Endothelial cell of umbilical vein (primary cell): Measurements from ENCODE around the gene COA3. TPM values are rescaled to one million over a fixed set of nuclear protein-coding genes. Genes with fewer than 3 reads are reported as not detected.
A peak's percentile ranks its signal among the peaks of the same experiment; 100 is the strongest.

Source experiments
- BruUV-seq: library from RNA; stranded (reverse); fragments of 400-500 nt; replicated peaks from 2 replicates; lab custom pipeline; 2021; lab: Mats Ljungman, UMichigan
- CTCF ChIA-PET: fragments of 300-600, 350-600 bp; sonication (Branson Sonifier 250); formaldehyde crosslinking; loops from one replicate; lab custom pipeline; 2021; ENCODE audit warnings: antibody characterized with exemption, inconsistent platforms; lab: Charles Lee
- POLR2A ChIA-PET: fragments of 300-600, 350-600 bp; sonication (Branson Sonifier 250); formaldehyde crosslinking; loops from one replicate; lab custom pipeline; 2021; ENCODE audit warnings: antibody characterized with exemption, inconsistent platforms; lab: Charles Lee
- DNase-seq: peaks from one replicate; pipeline ENCODE4 v3.0.0-alpha.2; 2011; ENCODE audit warnings: low read depth, low spot score
- FAIRE-seq: peaks from 2 replicates; lab custom pipeline; 2011; peaks lifted over from hg19 to GRCh38; lab: Jason Lieb, UNC
- H2AFZ ChIP-seq: 2 replicates; pipeline ENCODE4 v1.6.0; 2012; ENCODE audit warnings: low read depth, low read length, control low read depth, inconsistent platforms
- H3K27ac ChIP-seq: 2 replicates; pipeline ENCODE4 v1.5.1; 2011; ENCODE audit warnings: low read depth, mild to moderate bottlenecking, control low read depth, low read length, moderate library complexity; ENCODE audit not compliant: insufficient read depth
- H3K27me3 ChIP-seq, 2 experiments: 2 replicates each; pipeline versions ENCODE4 v1.6.0 to v1.6.1; 2011; ENCODE audit warnings: low read length in 2 of 2, mixed read lengths in 1 of 2; ENCODE audit not compliant: control insufficient read depth in 2 of 2, insufficient read depth in 2 of 2
- H3K36me3 ChIP-seq, 2 experiments: 2 replicates in 1 of 2; 3 replicates in 1 of 2; pipeline ENCODE4 v1.5.1; 2011; ENCODE audit warnings: low read length in 2 of 2, mild to moderate bottlenecking in 1 of 2, moderate library complexity in 1 of 2; ENCODE audit not compliant: control insufficient read depth in 2 of 2, insufficient read depth in 2 of 2; ENCODE audit errors: extremely low read depth in 1 of 2
- H3K4me1 ChIP-seq: 3 replicates; pipeline ENCODE4 v1.5.1; 2011; ENCODE audit warnings: mild to moderate bottlenecking, low read length; ENCODE audit not compliant: control insufficient read depth, insufficient read depth; ENCODE audit errors: extremely low read depth
- H3K4me2 ChIP-seq: 2 replicates; pipeline ENCODE4 v1.6.1; 2011; ENCODE audit warnings: low read length, control low read depth, mixed read lengths; ENCODE audit not compliant: insufficient read depth
- H3K4me3 ChIP-seq, 3 experiments: fragments of 200-600 bp in 1 of 3; sonication (generic), shearing (Covaris generic) in 1 of 3; replicated peaks in 1 of 3; 2 replicates each; pipeline ENCODE4 v1.5.1; 2011 to 2016; ENCODE audit warnings: control low read depth in 3 of 3, low read length in 3 of 3, mild to moderate bottlenecking in 2 of 3, inconsistent platforms in 1 of 3, low read depth in 1 of 3, moderate library complexity in 1 of 3; ENCODE audit not compliant: insufficient read depth in 1 of 3
- H3K79me2 ChIP-seq: 2 replicates; pipeline ENCODE4 v1.6.0; 2012; ENCODE audit warnings: low read length, inconsistent platforms; ENCODE audit not compliant: control insufficient read depth, insufficient read depth
- H3K9ac ChIP-seq: replicated peaks from 2 replicates; pipeline ENCODE3; 2011; ENCODE audit warnings: low read length, control low read depth; ENCODE audit not compliant: insufficient read depth; ENCODE audit errors: extremely low read depth
- H3K9me1 ChIP-seq: replicated peaks from 3 replicates; pipeline ENCODE4 v1.6.0; 2011; ENCODE audit warnings: mild to moderate bottlenecking, low read length; ENCODE audit not compliant: control insufficient read depth, insufficient read depth; ENCODE audit errors: extremely low read depth
- H3K9me3 ChIP-seq: replicated peaks from 2 replicates; pipeline ENCODE4 v1.5.1; 2012; ENCODE audit warnings: low read length, inconsistent platforms; ENCODE audit not compliant: control insufficient read depth, insufficient read depth
- H4K20me1 ChIP-seq: replicated peaks from 2 replicates; pipeline ENCODE3; 2011; ENCODE audit warnings: mild to moderate bottlenecking, low read length; ENCODE audit not compliant: control insufficient read depth, insufficient read depth; ENCODE audit errors: extremely low read depth
- EZH2 ChIP-seq: IDR thresholded peaks from 2 replicates; pipeline ENCODE4 v1.6.1; 2012; ENCODE audit warnings: borderline replicate concordance, low read depth, mild to moderate bottlenecking, moderate library complexity, low read length, inconsistent platforms; ENCODE audit not compliant: severe bottlenecking
- FOS ChIP-seq: IDR thresholded peaks from 2 replicates; pipeline ENCODE4 v1.6.1; 2011; ENCODE audit warnings: mild to moderate bottlenecking, low read length, moderate library complexity, borderline replicate concordance; ENCODE audit not compliant: insufficient read depth
- GATA2 ChIP-seq: IDR thresholded peaks from 2 replicates; pipeline ENCODE4 v1.7.0; 2011; ENCODE audit warnings: low read depth, mild to moderate bottlenecking, moderate library complexity, mixed read lengths, low read length; ENCODE audit not compliant: insufficient read length, insufficient read depth
- JUN ChIP-seq: IDR thresholded peaks from 2 replicates; pipeline ENCODE4 v1.6.1; 2011; ENCODE audit warnings: borderline replicate concordance, low read depth; ENCODE audit not compliant: insufficient read length, insufficient read depth
- MYC ChIP-seq: IDR thresholded peaks from one replicate; pipeline ENCODE4 v1.6.1; 2011; ENCODE audit warnings: mild to moderate bottlenecking, low read depth, low read length
- POLR2A ChIP-seq: IDR thresholded peaks from 2 replicates; pipeline ENCODE4 v1.6.1; 2012; ENCODE audit warnings: low read depth, mild to moderate bottlenecking, control low read depth, low read length
- POLR2AphosphoS5 ChIP-seq: IDR thresholded peaks from 2 replicates; pipeline ENCODE4 v1.6.1; 2012; ENCODE audit warnings: low read depth, mild to moderate bottlenecking, control low read depth, low read length, moderate library complexity; ENCODE audit not compliant: insufficient read depth
- dilution Hi-C: fragments of 300-500 bp; cut with MboI; formaldehyde crosslinking; loops from one replicate; pipeline ENCODE4 v1.15.0; 2019; ENCODE audit warnings: low sequenced_read_pairs; ENCODE audit not compliant: extremely low pct_ligation_motif_present
- intact Hi-C: fragments of 100-400 bp; cut with micrococcal nuclease; formaldehyde crosslinking; loops from one replicate; pipeline ENCODE4 v1.10.0; 2022
- polyA plus RNA-seq, 4 experiments: library from polyadenylated mRNA; depleted of rRNA in 3 of 4; stranded (reverse) in 3 of 4; unstranded in 1 of 4; fragments of >200 nt; gene quantifications; 2 replicates each; pipeline versions ENCODE4 v1.2.1 to v1.2.3, GENCODE V29; 2011 to 2012; ENCODE audit warnings: missing spikeins in 1 of 4
- total RNA-seq: library from RNA; stranded (reverse); gene quantifications from 2 replicates; pipeline ENCODE4 v1.2.3, GENCODE V29; 2021
- TF ChIP-seq, protein P1 (sequence below): IDR thresholded peaks from 2 replicates; pipeline ENCODE4 v1.6.1; 2011; ENCODE audit not compliant: insufficient read depth, insufficient read length
- TF ChIP-seq, protein P2 (sequence below), 2 donors: IDR thresholded peaks; 1 replicate in 1 of 2; 2 replicates in 1 of 2; pipeline ENCODE4 v1.5.1; 2011; ENCODE audit warnings: low read length in 2 of 2, mild to moderate bottlenecking in 2 of 2, moderate library complexity in 2 of 2, control low read depth in 1 of 2, inconsistent platforms in 1 of 2, low read depth in 1 of 2; ENCODE audit not compliant: insufficient read depth in 1 of 2; ENCODE audit errors: extremely low read depth in 1 of 2

Gene COA3
- total and polyA plus RNA-seq, 2 donors (not counting 3 experiments of a cell fraction or from before 2014, with no cell fraction given): 56.6 to 126 TPM

DNA sequence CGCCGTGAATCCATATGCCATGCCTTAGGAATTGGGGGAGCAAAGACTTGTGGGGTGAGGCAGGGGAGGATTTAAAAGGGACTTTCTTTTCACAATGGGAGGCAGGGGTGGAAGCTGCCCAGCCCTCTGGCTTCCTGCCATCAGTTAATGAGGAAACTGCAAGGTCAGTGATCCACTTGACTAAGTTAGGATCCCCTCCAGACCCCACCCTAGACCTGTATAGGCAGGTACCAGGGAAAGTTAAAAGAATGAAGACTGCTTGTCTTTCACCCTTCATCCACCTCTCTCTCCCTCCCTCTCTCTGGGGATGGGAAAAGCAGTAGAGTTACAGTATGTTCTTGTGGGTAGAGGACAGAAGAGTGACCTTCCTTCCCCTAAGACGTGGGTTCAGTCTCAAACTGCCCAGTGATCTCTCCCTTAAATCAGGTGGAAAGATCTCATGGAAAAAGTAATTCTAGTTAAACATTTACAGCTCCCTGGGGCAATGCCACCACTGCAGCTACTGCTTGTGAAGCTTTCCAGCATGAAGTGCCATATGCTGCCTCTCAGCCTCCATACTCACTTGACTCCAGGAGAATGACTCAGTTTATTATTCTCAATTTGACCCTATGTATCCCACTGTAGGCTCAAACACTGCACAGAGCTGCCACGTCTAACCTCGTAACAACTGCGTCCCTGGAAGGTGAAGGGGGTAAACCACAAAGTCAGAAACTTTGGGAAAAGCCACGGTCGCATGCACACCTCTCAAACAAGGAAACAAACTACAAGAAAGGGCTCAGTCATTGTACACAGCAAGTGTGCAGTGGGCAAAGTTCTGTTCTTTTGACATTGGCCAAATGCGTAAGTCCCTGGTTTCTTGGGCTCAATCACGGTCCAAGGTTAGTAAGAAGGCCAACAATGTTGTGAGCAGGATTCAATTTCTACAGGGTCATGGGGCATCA is 1.2 kb downstream of the COA3 start:
- no peaks in the 10 kb centered on the region for H3K79me2 ChIP-seq
- CTCF ChIA-PET: interaction anchor here (2.2 to 3.2 kb wide), 3 partner anchors 23 to 34 kb away, joined by 10 to 14 read pairs (median 10); partner anchors contain the start of gene BECN1
- peaks cover 11% of the 10 kb centered on the region for H3K4me1 ChIP-seq
- DNase-seq (no peak), FAIRE-seq (no peak)
- no peaks in the 10 kb centered on the region for H4K20me1 ChIP-seq
- TF ChIP-seq, protein P1, sequence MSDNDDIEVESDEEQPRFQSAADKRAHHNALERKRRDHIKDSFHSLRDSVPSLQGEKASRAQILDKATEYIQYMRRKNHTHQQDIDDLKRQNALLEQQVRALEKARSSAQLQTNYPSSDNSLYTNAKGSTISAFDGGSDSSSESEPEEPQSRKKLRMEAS: no peak
- no peak for TF ChIP-seq MYC
- TF ChIP-seq GATA2: no peak
- no peak for TF ChIP-seq FOS
- no peak for TF ChIP-seq JUN
- TF ChIP-seq, protein P2, sequence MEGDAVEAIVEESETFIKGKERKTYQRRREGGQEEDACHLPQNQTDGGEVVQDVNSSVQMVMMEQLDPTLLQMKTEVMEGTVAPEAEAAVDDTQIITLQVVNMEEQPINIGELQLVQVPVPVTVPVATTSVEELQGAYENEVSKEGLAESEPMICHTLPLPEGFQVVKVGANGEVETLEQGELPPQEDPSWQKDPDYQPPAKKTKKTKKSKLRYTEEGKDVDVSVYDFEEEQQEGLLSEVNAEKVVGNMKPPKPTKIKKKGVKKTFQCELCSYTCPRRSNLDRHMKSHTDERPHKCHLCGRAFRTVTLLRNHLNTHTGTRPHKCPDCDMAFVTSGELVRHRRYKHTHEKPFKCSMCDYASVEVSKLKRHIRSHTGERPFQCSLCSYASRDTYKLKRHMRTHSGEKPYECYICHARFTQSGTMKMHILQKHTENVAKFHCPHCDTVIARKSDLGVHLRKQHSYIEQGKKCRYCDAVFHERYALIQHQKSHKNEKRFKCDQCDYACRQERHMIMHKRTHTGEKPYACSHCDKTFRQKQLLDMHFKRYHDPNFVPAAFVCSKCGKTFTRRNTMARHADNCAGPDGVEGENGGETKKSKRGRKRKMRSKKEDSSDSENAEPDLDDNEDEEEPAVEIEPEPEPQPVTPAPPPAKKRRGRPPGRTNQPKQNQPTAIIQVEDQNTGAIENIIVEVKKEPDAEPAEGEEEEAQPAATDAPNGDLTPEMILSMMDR (IDR thresholded peaks at IDR 0.05; ENCODE audit: extremely low read depth in 1 of 2, insufficient read depth in 1 of 2, low read depth in 1 of 2, low read length in 2 of 2): no peak
- TF ChIP-seq POLR2A: no peak
- TF ChIP-seq POLR2AphosphoS5: no peak
- TF ChIP-seq EZH2: no peak
- BruUV-seq: TSS peak; percentile 72
- no peak overlapping the region for H2AFZ ChIP-seq
- dilution Hi-C loops: no loop called here
- H3K9me1 ChIP-seq: no peaks in the 10 kb centered on the region
- H3K9me3 ChIP-seq: no peaks in the 10 kb centered on the region
- H3K27me3 ChIP-seq: no peaks in the 10 kb centered on the region
- H3K9ac ChIP-seq: peak overlapping the region; percentile 64
- H3K4me3 ChIP-seq: peak overlapping the region in 2 of 3 experiments; percentile 71 to 76
- H3K36me3 ChIP-seq: peaks cover 0 to 2% of the 10 kb centered on the region in 2 experiments
- POLR2A ChIA-PET: no interaction called here
- intact Hi-C loops: loop anchor here (1.0 to 2.0 kb wide), 3 partner anchors 23 to 53 kb away; partner anchors contain the start of genes EZH1 and PSME3
- H3K4me2 ChIP-seq: peak overlapping the region; percentile 77
- no peak overlapping the region for H3K27ac ChIP-seq
